Central memory CD8-positive, alpha-beta T cell (primary cell): ENCODE measurements around the gene ZNF777.
"Not testable (repeated sequence)": the region's sequence is repeated elsewhere in the genome, so short reads cannot be mapped to it uniquely, and the experiment has no call there.

ENCODE experiments used
- ATAC-seq: fragments of 150-1000 bp; cut with Tn5 transposase; replicated peaks from 2 replicates; pipeline ENCODE4 v1.10.0; 2022; ENCODE audit warnings: mild to moderate bottlenecking, moderate FRiP score, moderate number of reproducible peaks; ENCODE audit not compliant: poor library complexity, severe bottlenecking; ENCODE audit errors: extremely low read depth
- DNase-seq, 2 donors: peaks; one replicate each; pipeline ENCODE4 v3.0.0; 2021; ENCODE audit warnings: low spot score in 2 of 2
- H3K27ac Mint-ChIP-seq: one replicate; pipeline ENCODE4 v1.8.0; 2022; ENCODE audit warnings: low read depth, mild to moderate bottlenecking, moderate library complexity, mixed read lengths
- H3K27me3 Mint-ChIP-seq: one replicate; pipeline ENCODE4 v1.8.0; 2022; ENCODE audit warnings: mixed read lengths
- H3K36me3 Mint-ChIP-seq: one replicate; pipeline ENCODE4 v1.8.0; 2022; ENCODE audit warnings: mild to moderate bottlenecking, moderate library complexity, mixed read lengths; ENCODE audit not compliant: insufficient read depth
- H3K4me1 Mint-ChIP-seq: one replicate; pipeline ENCODE4 v1.8.0; 2022; ENCODE audit warnings: mixed read lengths
- H3K4me3 Mint-ChIP-seq: one replicate; pipeline ENCODE4 v1.8.0; 2022; ENCODE audit warnings: mild to moderate bottlenecking, moderate library complexity, mixed read lengths
- H3K9me3 Mint-ChIP-seq: one replicate; pipeline ENCODE4 v1.8.0; 2022; ENCODE audit warnings: mixed read lengths

ZNF777 gene

GRCh38 chr7:149456506-149457421 lies 4.1 kb downstream of the ZNF777 start:
- peaks cover 15% of the 10 kb centered on the region for H3K4me1 Mint-ChIP-seq
- H3K27ac Mint-ChIP-seq: no peak overlapping the region
- peaks cover 35% of the 10 kb centered on the region for H3K36me3 Mint-ChIP-seq
- H3K4me3 Mint-ChIP-seq: no peak overlapping the region
- H3K9me3 Mint-ChIP-seq: no peaks in the 10 kb centered on the region
- no peaks in the 10 kb centered on the region for H3K27me3 Mint-ChIP-seq
- no peak for DNase-seq
- ATAC-seq: no peak

- peaks cover 38% of the 10 kb centered on the region for H3K36me3 Mint-ChIP-seq
- no peak overlapping the region for H3K4me3 Mint-ChIP-seq
- H3K27me3 Mint-ChIP-seq: no peaks in the 10 kb centered on the region
- DNase-seq (no peak), ATAC-seq (no peak)
- no peaks in the 10 kb centered on the region for H3K9me3 Mint-ChIP-seq
- H3K4me1 Mint-ChIP-seq: peaks cover 14% of the 10 kb centered on the region
- H3K27ac Mint-ChIP-seq: no peak overlapping the region
These were observed 5.5 kb downstream of the ZNF777 start for GRCh38 chr7:149455175-149455950.

GRCh38 chr7:149454750-149455149 lies 6.1 kb downstream of the ZNF777 start:
- ATAC-seq (no peak), DNase-seq (no peak)
- Mint-ChIP-seq H3K27me3 (no peaks in the 10 kb centered on the region), H3K27ac (no peak overlapping the region), H3K36me3 (peaks cover 44% of the 10 kb centered on the region), H3K9me3 (no peaks in the 10 kb centered on the region), H3K4me1 (peaks cover 14% of the 10 kb centered on the region), H3K4me3 (no peak overlapping the region)

- H3K36me3 Mint-ChIP-seq: peaks cover 52% of the 10 kb centered on the region
- peaks cover 14% of the 10 kb centered on the region for H3K4me1 Mint-ChIP-seq
- no peak overlapping the region for H3K4me3 Mint-ChIP-seq
These were observed 6.9 kb downstream of the ZNF777 start for GRCh38 chr7:149454006-149454405.

GRCh38 chr7:149450821-149451220 lies 10.0 kb downstream of the ZNF777 start:
- ATAC-seq (no peak), DNase-seq (no peak)
- Mint-ChIP-seq H3K36me3 (peaks cover 59% of the 10 kb centered on the region), H3K4me1 (peaks cover 5% of the 10 kb centered on the region), H3K4me3 (no peak overlapping the region), H3K27ac (no peak overlapping the region), H3K9me3 (no peaks in the 10 kb centered on the region), H3K27me3 (no peaks in the 10 kb centered on the region)

More at GRCh38 chr7:149454006-149454405, 6.9 kb downstream of the ZNF777 start:
- H3K9me3 Mint-ChIP-seq: no peaks in the 10 kb centered on the region
- DNase-seq (peak in 1 of 2 donors; percentile 0), ATAC-seq (no peak)
- H3K27me3 Mint-ChIP-seq: no peaks in the 10 kb centered on the region
- H3K27ac Mint-ChIP-seq: no peak overlapping the region

- ATAC-seq (no peak), DNase-seq (no peak)
- Mint-ChIP-seq H3K27me3 (no peaks in the 10 kb centered on the region), H3K36me3 (peaks cover 60% of the 10 kb centered on the region), H3K9me3 (no peaks in the 10 kb centered on the region), H3K4me3 (no peak overlapping the region), H3K4me1 (peaks cover 5% of the 10 kb centered on the region), H3K27ac (no peak overlapping the region)
These were observed 11.0 kb downstream of the ZNF777 start for GRCh38 chr7:149449897-149450296.

GRCh38 chr7:149448961-149449360 lies 11.9 kb downstream of the ZNF777 start:
- H3K27me3 Mint-ChIP-seq: no peaks in the 10 kb centered on the region
- H3K36me3 Mint-ChIP-seq: peaks cover 55% of the 10 kb centered on the region
- H3K4me1 Mint-ChIP-seq: peaks cover 10% of the 10 kb centered on the region

GRCh38 chr7:149446026-149446425 lies 14.8 kb downstream of the ZNF777 start:
- not testable (repeated sequence) for H3K4me3 Mint-ChIP-seq, ATAC-seq, DNase-seq, H3K27ac Mint-ChIP-seq, H3K27me3 Mint-ChIP-seq, H3K9me3 Mint-ChIP-seq
- Mint-ChIP-seq H3K36me3 (peaks cover 44% of the 10 kb centered on the region), H3K4me1 (peaks cover 15% of the 10 kb centered on the region)

More at GRCh38 chr7:149448961-149449360, 11.9 kb downstream of the ZNF777 start:
- DNase-seq (no peak), ATAC-seq (no peak)
- no peak overlapping the region for H3K27ac Mint-ChIP-seq
- H3K9me3 Mint-ChIP-seq: no peaks in the 10 kb centered on the region
- no peak overlapping the region for H3K4me3 Mint-ChIP-seq

GRCh38 chr7:149444287-149444686 lies 16.6 kb downstream of the ZNF777 start:
- no peaks in the 10 kb centered on the region for H3K9me3 Mint-ChIP-seq
- ATAC-seq (no peak), DNase-seq (no peak)
- H3K27ac Mint-ChIP-seq: no peak overlapping the region
- H3K27me3 Mint-ChIP-seq: no peaks in the 10 kb centered on the region
- H3K4me1 Mint-ChIP-seq: peaks cover 23% of the 10 kb centered on the region
- H3K36me3 Mint-ChIP-seq: peaks cover 27% of the 10 kb centered on the region
- H3K4me3 Mint-ChIP-seq: no peak overlapping the region

- peaks cover 30% of the 10 kb centered on the region for H3K4me1 Mint-ChIP-seq
- H3K27me3 Mint-ChIP-seq: no peaks in the 10 kb centered on the region
- DNase-seq (no peak), ATAC-seq (no peak)
- H3K36me3 Mint-ChIP-seq: peaks cover 24% of the 10 kb centered on the region
- no peak overlapping the region for H3K4me3 Mint-ChIP-seq
- H3K27ac Mint-ChIP-seq: no peak overlapping the region
- H3K9me3 Mint-ChIP-seq: no peaks in the 10 kb centered on the region
These were observed 17.3 kb downstream of the ZNF777 start for GRCh38 chr7:149443523-149443922.

GRCh38 chr7:149442924-149443323 lies 17.9 kb downstream of the ZNF777 start:
- Mint-ChIP-seq H3K27me3 (no peaks in the 10 kb centered on the region), H3K4me3 (no peak overlapping the region), H3K4me1 (peaks cover 30% of the 10 kb centered on the region), H3K36me3 (peaks cover 24% of the 10 kb centered on the region), H3K27ac (no peak overlapping the region), H3K9me3 (no peaks in the 10 kb centered on the region)
- DNase-seq (no peak), ATAC-seq (no peak)

- peaks cover 13% of the 10 kb centered on the region for H3K36me3 Mint-ChIP-seq
- H3K4me3 Mint-ChIP-seq: no peak overlapping the region
These were observed 20.6 kb downstream of the ZNF777 start for GRCh38 chr7:149440222-149440621.

More at GRCh38 chr7:149440222-149440621, 20.6 kb downstream of the ZNF777 start:
- ATAC-seq (peak; percentile 52), DNase-seq (no peak)
- H3K9me3 Mint-ChIP-seq: no peaks in the 10 kb centered on the region
- no peaks in the 10 kb centered on the region for H3K27me3 Mint-ChIP-seq
- peaks cover 30% of the 10 kb centered on the region for H3K4me1 Mint-ChIP-seq
- H3K27ac Mint-ChIP-seq: peak overlapping the region; percentile 83
